Type B pancreatic cell (in vitro differentiated cells): ENCODE data around the gene BMP7. TPM values are rescaled to one million over a fixed set of nuclear protein-coding genes. Genes with fewer than 3 reads are reported as not detected.

Source experiments
- DNase-seq: peaks from one replicate; pipeline ENCODE4 v3.0.0; 2021; ENCODE audit warnings: mixed read lengths; ENCODE audit not compliant: unreplicated experiment; ENCODE audit errors: extremely low spot score
- H3K27ac Mint-ChIP-seq: 2 replicates; pipeline ENCODE4 v1.8.0; 2021; ENCODE audit warnings: mild to moderate bottlenecking, mixed read lengths
- H3K27me3 Mint-ChIP-seq: 2 replicates; pipeline ENCODE4 v1.8.0; 2021; ENCODE audit warnings: mixed read lengths
- H3K36me3 Mint-ChIP-seq: 2 replicates; pipeline ENCODE4 v1.8.0; 2021; ENCODE audit warnings: mixed read lengths
- H3K4me1 Mint-ChIP-seq: one replicate; pipeline ENCODE4 v1.8.0; 2021; ENCODE audit warnings: mixed read lengths; ENCODE audit not compliant: unreplicated experiment
- H3K4me3 Mint-ChIP-seq: 2 replicates; pipeline ENCODE4 v1.8.0; 2021; ENCODE audit warnings: mild to moderate bottlenecking, mixed read lengths
- H3K9me3 Mint-ChIP-seq: 2 replicates; pipeline ENCODE4 v1.8.0; 2021; ENCODE audit warnings: mixed read lengths
- CTCF ChIP-seq: fragments of 200-600 bp; sonication (generic); conservative IDR thresholded peaks from 2 replicates; pipeline ENCODE4 v1.5.0; 2021; ENCODE audit warnings: antibody characterized with exemption, mild to moderate bottlenecking
- total RNA-seq: library from RNA; stranded (reverse); gene quantifications from 2 replicates; pipeline ENCODE4 v1.2.1, GENCODE V29; 2021; ENCODE audit warnings: low replicate concordance

The BMP7 gene
- total RNA-seq, 1 donor from 2014 or later: 115 TPM

- Mint-ChIP-seq H3K9me3 (no peaks in the 10 kb centered on the region), H3K27me3 (peaks cover 19% of the 10 kb centered on the region), H3K27ac (peak overlapping the region; percentile 83), H3K4me1 (peaks cover 58% of the 10 kb centered on the region), H3K4me3 (peak overlapping the region; percentile 89), H3K36me3 (no peaks in the 10 kb centered on the region)
- DNase-seq: no peak
- TF ChIP-seq CTCF: peak; percentile 27
These were observed 2.3 kb downstream of the BMP7 start for GRCh38 chr20:57263801-57264792.

- peak overlapping the region; percentile 89 for H3K4me3 Mint-ChIP-seq
- H3K36me3 Mint-ChIP-seq: no peaks in the 10 kb centered on the region
- H3K4me1 Mint-ChIP-seq: peaks cover 62% of the 10 kb centered on the region
- H3K27ac Mint-ChIP-seq: peak overlapping the region; percentile 83
- DNase-seq: no peak
- TF ChIP-seq CTCF: no peak
- no peaks in the 10 kb centered on the region for H3K9me3 Mint-ChIP-seq
- peaks cover 13% of the 10 kb centered on the region for H3K27me3 Mint-ChIP-seq
These were observed 3.4 kb downstream of the BMP7 start for GRCh38 chr20:57262784-57263609.

- no peak for DNase-seq
- H3K27me3 Mint-ChIP-seq: peaks cover 9% of the 10 kb centered on the region
- no peaks in the 10 kb centered on the region for H3K9me3 Mint-ChIP-seq
- peaks cover 64% of the 10 kb centered on the region for H3K4me1 Mint-ChIP-seq
- TF ChIP-seq CTCF: no peak
- H3K4me3 Mint-ChIP-seq: peak overlapping the region; percentile 89
- peak overlapping the region; percentile 83 for H3K27ac Mint-ChIP-seq
- H3K36me3 Mint-ChIP-seq: no peaks in the 10 kb centered on the region
These were observed 4.1 kb downstream of the BMP7 start for GRCh38 chr20:57262301-57262700.

GRCh38 chr20:57261457-57262251, 4.8 kb downstream of the BMP7 start:
- H3K4me1 Mint-ChIP-seq: peaks cover 63% of the 10 kb centered on the region

More at GRCh38 chr20:57261457-57262251, 4.8 kb downstream of the BMP7 start:
- TF ChIP-seq CTCF: no peak
- Mint-ChIP-seq H3K27me3 (peaks cover 4% of the 10 kb centered on the region), H3K27ac (peak overlapping the region; percentile 83), H3K4me3 (peak overlapping the region; percentile 89), H3K36me3 (peaks cover 4% of the 10 kb centered on the region), H3K9me3 (no peaks in the 10 kb centered on the region)
- no peak for DNase-seq
